GM23338 (cell line): ENCODE data around the gene ASPHD2. TPM values are rescaled to one million over a fixed set of nuclear protein-coding genes. Genes with fewer than 3 reads are reported as not detected.

ENCODE experiments used
- ATAC-seq: fragments of 200-7000 bp; cut with Tn5 transposase; 3 replicates; pipeline ENCODE4 v1.9.1; 2020
- DNase-seq: peaks from one replicate; pipeline ENCODE4 v3.0.0-alpha.2; 2015; ENCODE audit warnings: low spot score
- H2AFZ ChIP-seq: fragments of 200-600 bp; sonication (generic); 2 replicates; pipeline ENCODE4 v1.8.0; 2016; ENCODE audit warnings: antibody characterized with exemption, mild to moderate bottlenecking, moderate library complexity
- H3F3A ChIP-seq: fragments of 200-600 bp; sonication (generic); replicated peaks from 2 replicates; pipeline ENCODE4 v1.8.0; 2017; ENCODE audit warnings: antibody characterized with exemption, mixed run types, low read depth
- H3K27ac ChIP-seq: fragments of 200-600 bp; sonication (generic); 2 replicates; pipeline ENCODE4 v1.6.1; 2016; ENCODE audit warnings: low read depth
- H3K27me3 ChIP-seq: fragments of 200-600 bp; sonication (generic); 2 replicates; pipeline ENCODE4 v1.8.0; 2016; ENCODE audit warnings: mild to moderate bottlenecking, mixed run types, moderate library complexity; ENCODE audit not compliant: insufficient read depth
- H3K36me3 ChIP-seq: fragments of 200-600 bp; sonication (generic); 2 replicates; pipeline ENCODE4 v1.8.0; 2016; ENCODE audit warnings: mild to moderate bottlenecking; ENCODE audit not compliant: insufficient read depth
- H3K4me1 ChIP-seq: fragments of 200-600 bp; sonication (generic); 2 replicates; pipeline ENCODE4 v1.8.0; 2016; ENCODE audit warnings: mild to moderate bottlenecking, moderate library complexity; ENCODE audit not compliant: insufficient read depth
- H3K4me2 ChIP-seq: fragments of 200-600 bp; sonication (generic); 2 replicates; pipeline ENCODE4 v1.7.1; 2017; ENCODE audit warnings: mixed run types
- H3K4me3 ChIP-seq: fragments of 200-600 bp; sonication (generic); 2 replicates; pipeline ENCODE4 v1.6.1; 2016; ENCODE audit warnings: mixed run types
- H3K79me2 ChIP-seq: fragments of 200-600 bp; sonication (generic); replicated peaks from 2 replicates; pipeline ENCODE4 v1.8.0; 2017; ENCODE audit warnings: mild to moderate bottlenecking; ENCODE audit not compliant: insufficient read depth
- H3K9me2 ChIP-seq: fragments of 200-600 bp; sonication (generic); 2 replicates; pipeline ENCODE4 v1.8.0; 2017; ENCODE audit not compliant: insufficient read depth
- H4K20me1 ChIP-seq: fragments of 200-600 bp; sonication (generic); replicated peaks from 2 replicates; pipeline ENCODE4 v1.8.0; 2017; ENCODE audit warnings: mild to moderate bottlenecking; ENCODE audit not compliant: insufficient read depth
- H3K27ac Mint-ChIP-seq: 2 replicates; pipeline ENCODE4 v1.8.0; 2020; ENCODE audit warnings: inconsistent platforms, mild to moderate bottlenecking, moderate library complexity, mixed read lengths
- H3K27me3 Mint-ChIP-seq: 3 replicates; pipeline ENCODE4 v1.8.0; 2022; ENCODE audit warnings: low read depth, mild to moderate bottlenecking, moderate library complexity, mixed read lengths, inconsistent platforms; ENCODE audit not compliant: insufficient read depth, poor library complexity
- H3K36me3 Mint-ChIP-seq: 3 replicates; pipeline ENCODE4 v1.8.0; 2021; ENCODE audit warnings: low read depth, mild to moderate bottlenecking, inconsistent platforms, moderate library complexity, mixed read lengths
- H3K4me1 Mint-ChIP-seq: 3 replicates; pipeline ENCODE4 v1.8.0; 2020; ENCODE audit warnings: mild to moderate bottlenecking, inconsistent platforms, mixed read lengths
- H3K4me3 Mint-ChIP-seq: 3 replicates; pipeline ENCODE4 v1.8.0; 2021; ENCODE audit warnings: moderate library complexity, mild to moderate bottlenecking, inconsistent platforms, mixed read lengths
- H3K9me3 Mint-ChIP-seq: 3 replicates; pipeline ENCODE4 v1.8.0; 2020; ENCODE audit warnings: moderate library complexity, mild to moderate bottlenecking, inconsistent platforms, mixed read lengths
- CTCF ChIP-seq, 2 experiments: fragments of 200-600 bp in 1 of 2; sonication (generic) in 1 of 2; conservative IDR thresholded peaks; 2 replicates each; pipeline versions ENCODE4 v1.5.1 to v1.6.1; 2016 to 2017; ENCODE audit warnings: antibody characterized with exemption in 2 of 2, low read depth in 2 of 2, mild to moderate bottlenecking in 2 of 2, moderate library complexity in 1 of 2
- ETS1 ChIP-seq: IDR thresholded peaks from 2 replicates; pipeline ENCODE4 v1.6.1; 2016; ENCODE audit warnings: antibody characterized with exemption
- NANOG ChIP-seq: IDR thresholded peaks from 2 replicates; pipeline ENCODE4 v1.6.1; 2016; ENCODE audit warnings: antibody characterized with exemption, borderline replicate concordance
- REST ChIP-seq: IDR thresholded peaks from one replicate; pipeline ENCODE4 v1.6.1; 2018; ENCODE audit warnings: antibody characterized with exemption; ENCODE audit not compliant: unreplicated experiment
- STAT1 ChIP-seq: IDR thresholded peaks from one replicate; pipeline ENCODE4 v1.6.1; 2016; ENCODE audit warnings: antibody characterized with exemption; ENCODE audit not compliant: unreplicated experiment
- ZNF114 ChIP-seq: fragments of 250-450 bp; sonication (Bioruptor Pico); IDR thresholded peaks from 2 replicates; pipeline ENCODE4 v1.5.0; 2020; ENCODE audit warnings: mild to moderate bottlenecking, moderate library complexity
- ZNF331 ChIP-seq: fragments of 250-450 bp; sonication (Bioruptor Pico); IDR thresholded peaks from 2 replicates; pipeline ENCODE4 v1.5.0; 2020; ENCODE audit warnings: low read depth, mild to moderate bottlenecking, moderate library complexity
- ZNF462 ChIP-seq: fragments of 250-450 bp; sonication (Bioruptor Pico); IDR thresholded peaks from 2 replicates; pipeline ENCODE4 v1.5.0; 2020; ENCODE audit warnings: mild to moderate bottlenecking, moderate library complexity
- polyA plus RNA-seq: library from polyadenylated mRNA; unstranded; fragments of >200 nt; fragmentation: Nextera tagmentation; extraction: Ambion mirVana; gene quantifications from 2 replicates; pipeline ENCODE4 v1.2.1, GENCODE V29; 2016
- total RNA-seq: library from RNA; depleted of rRNA; stranded (reverse); fragments of >200 nt; shearing (Covaris generic); gene quantifications from 2 replicates; pipeline ENCODE4 v1.2.3, GENCODE V29; 2014

ASPHD2 gene
- total and polyA plus RNA-seq, 2 experiments from 2014 or later, result 6.0 to 9.3 TPM

GRCh38 chr22:26480611-26480932 lies 51.5 kb downstream of the ASPHD2 start:
- H3K4me3 Mint-ChIP-seq, result no peak overlapping the region
- Histone ChIP-seq H3K36me3 (peaks cover 22% of the 10 kb centered on the region), H3K79me2 (peaks cover 61% of the 10 kb centered on the region), H3K27me3 (no peaks in the 10 kb centered on the region), H3K4me3 (no peak overlapping the region), H3K4me2 (0 out of 2 replicates have a peak overlapping the region, but pooled peaks have one; percentile 52), H2AFZ (no peak overlapping the region), H3K4me1 (peaks cover 27% of the 10 kb centered on the region), H3K27ac (no peak overlapping the region), H3F3A (peaks cover 17% of the 10 kb centered on the region), H3K9me2 (no peaks in the 10 kb centered on the region), H4K20me1 (peaks cover 10% of the 10 kb centered on the region)
- DNase-seq (no peak), ATAC-seq (no peak)
- H3K27me3 Mint-ChIP-seq, result peaks cover 2% of the 10 kb centered on the region
- TF ChIP-seq ETS1 (no peak), CTCF (conservative IDR thresholded peaks at IDR 0.05; ENCODE audit: low read depth in 2 of 2) (no peak)
- peaks cover 33% of the 10 kb centered on the region for H3K36me3 Mint-ChIP-seq
- H3K4me1 Mint-ChIP-seq, result peaks cover 41% of the 10 kb centered on the region
- H3K27ac Mint-ChIP-seq, result 0 out of 2 replicates have a peak overlapping the region, but pooled peaks have one; percentile 10
- 0 out of 3 replicates have a peak, but pooled peaks cover 2% of the 10 kb centered on the region for H3K9me3 Mint-ChIP-seq

- peaks cover 12% of the 10 kb centered on the region for H4K20me1 ChIP-seq
- no peak for TF ChIP-seq NANOG
- TF ChIP-seq ZNF114 (CRISPR knock-in tag), result no peak
- no peak for TF ChIP-seq STAT1
- no peak for TF ChIP-seq ZNF331 (CRISPR knock-in tag)
- TF ChIP-seq REST, result no peak
- no peak for TF ChIP-seq ZNF462
Measured at GRCh38 chr22:26481112-26481693, 52.1 kb downstream of the ASPHD2 start.

More at GRCh38 chr22:26481112-26481693, 52.1 kb downstream of the ASPHD2 start:
- H3K9me2 ChIP-seq, result no peaks in the 10 kb centered on the region
- peak overlapping the region; percentile 41; the same call in 1 of the 2 replicates for H3K4me2 ChIP-seq
- H2AFZ ChIP-seq, result no peak overlapping the region
- peaks cover 25% of the 10 kb centered on the region for H3K36me3 ChIP-seq
- H3K27ac Mint-ChIP-seq, result peak overlapping the region; percentile 45
- peak overlapping the region; percentile 23; the same call in 1 of the 3 replicates for H3K4me3 Mint-ChIP-seq
- 0 out of 2 replicates have a peak overlapping the region, but pooled peaks have one; percentile 52 for H3K27ac ChIP-seq
- no peak for ATAC-seq
- peaks cover 68% of the 10 kb centered on the region for H3K79me2 ChIP-seq
- peaks cover 20% of the 10 kb centered on the region for H3F3A ChIP-seq
- DNase-seq, result no peak
- H3K4me3 ChIP-seq, result peak overlapping the region; percentile 33; the same call in 1 of the 2 replicates
- 0 out of 3 replicates have a peak, but pooled peaks cover 2% of the 10 kb centered on the region for H3K9me3 Mint-ChIP-seq
- H3K4me1 Mint-ChIP-seq, result peaks cover 43% of the 10 kb centered on the region
- H3K27me3 Mint-ChIP-seq, result peaks cover 2% of the 10 kb centered on the region
- H3K36me3 Mint-ChIP-seq, result peaks cover 33% of the 10 kb centered on the region
- peaks cover 27% of the 10 kb centered on the region for H3K4me1 ChIP-seq
- H3K27me3 ChIP-seq, result no peaks in the 10 kb centered on the region
